HEK293 (cell line): ENCODE measurements around the gene MMP14.

Experiments used
- CTCF ChIA-PET: fragments of 350-600 bp; formaldehyde crosslinking; extraction: SDS; loops from one replicate; lab custom pipeline; 2021; ENCODE audit warnings: antibody characterized with exemption; lab: Yijun Ruan, JAX
- POLR2A ChIA-PET: fragments of 300-600 bp; formaldehyde crosslinking; extraction: SDS; loops from one replicate; lab custom pipeline; 2020; ENCODE audit warnings: antibody characterized with exemption, inconsistent platforms; lab: Yijun Ruan, JAX
- H3K27ac ChIP-seq: fragments of 200-500 bp; sonication (Bioruptor generic); 2 replicates; pipeline ENCODE4 v1.5.1; 2014; ENCODE audit warnings: low read depth, low read length, control low read depth, inconsistent platforms; ENCODE audit errors: extremely low read depth
- H3K36me3 ChIP-seq, 2 experiments: fragments of 200-500 bp in 1 of 2; sonication (Bioruptor generic) in 1 of 2; 1 replicate in 1 of 2; 2 replicates in 1 of 2; pipeline ENCODE4 v1.5.1; 2014 to 2017; ENCODE audit warnings: inconsistent platforms in 2 of 2, low read length in 2 of 2; ENCODE audit not compliant: control insufficient read depth in 2 of 2, insufficient read depth in 1 of 2
- H3K4me1 ChIP-seq: fragments of 200-500 bp; sonication (Bioruptor generic); 2 replicates; pipeline ENCODE4 v1.5.1; 2014; ENCODE audit warnings: mild to moderate bottlenecking, low read length, inconsistent platforms; ENCODE audit not compliant: control insufficient read depth, insufficient read depth
- H3K4me3 ChIP-seq: 2 replicates; pipeline ENCODE4 v1.5.1; 2011; ENCODE audit warnings: low read depth, mild to moderate bottlenecking, control low read depth, low read length, moderate library complexity
- H3K9me3 ChIP-seq: fragments of 200-500 bp; sonication (Bioruptor generic); 2 replicates; pipeline ENCODE4 v1.5.1; 2014; ENCODE audit warnings: low read depth, low read length, inconsistent platforms; ENCODE audit not compliant: control insufficient read depth, insufficient read depth
- HOXC10 ChIP-seq: sonication (generic); formaldehyde crosslinking; IDR thresholded peaks from 2 replicates; pipeline ENCODE4 v1.8.1; 2023; ENCODE audit warnings: mild to moderate bottlenecking, missing genetic modification reagents
- PRDM6 ChIP-seq: fragments of 450-650 bp; formaldehyde crosslinking; IDR thresholded peaks from 2 replicates; pipeline ENCODE4 v1.5.1; 2017; ENCODE audit warnings: missing biosample characterization, missing genetic modification characterization
- WT1 ChIP-seq: fragments of 450-650 bp; formaldehyde crosslinking; IDR thresholded peaks from 2 replicates; pipeline ENCODE4 v1.5.1; 2016; ENCODE audit warnings: missing biosample characterization, missing genetic modification characterization
- YY2 ChIP-seq: fragments of 450-650 bp; formaldehyde crosslinking; IDR thresholded peaks from 2 replicates; pipeline ENCODE4 v1.5.1; 2016; ENCODE audit warnings: missing biosample characterization, missing genetic modification characterization
- ZBTB49 ChIP-seq: fragments of 450-650 bp; formaldehyde crosslinking; IDR thresholded peaks from 2 replicates; pipeline ENCODE4 v1.5.1; 2016; ENCODE audit warnings: missing biosample characterization, missing genetic modification characterization, low read depth
- ZBTB8A ChIP-seq: fragments of 450-650 bp; formaldehyde crosslinking; IDR thresholded peaks from 2 replicates; pipeline ENCODE4 v1.5.1; 2016; ENCODE audit warnings: missing biosample characterization, missing genetic modification characterization
- ZEB2 ChIP-seq: fragments of 450-650 bp; formaldehyde crosslinking; IDR thresholded peaks from 2 replicates; pipeline ENCODE4 v1.5.1; 2016; ENCODE audit warnings: missing biosample characterization, missing genetic modification characterization
- ZNF133 ChIP-seq: fragments of 450-650 bp; formaldehyde crosslinking; IDR thresholded peaks from 2 replicates; pipeline ENCODE4 v1.5.1; 2016; ENCODE audit warnings: missing biosample characterization, missing genetic modification characterization
- ZNF138 ChIP-seq: fragments of 450-650 bp; formaldehyde crosslinking; IDR thresholded peaks from 2 replicates; pipeline ENCODE4 v1.5.1; 2016; ENCODE audit warnings: missing biosample characterization, missing genetic modification characterization, borderline replicate concordance
- ZNF26 ChIP-seq: fragments of 450-650 bp; formaldehyde crosslinking; IDR thresholded peaks from 2 replicates; pipeline ENCODE4 v1.5.1; 2016; ENCODE audit warnings: missing biosample characterization, missing genetic modification characterization
- ZNF341 ChIP-seq: fragments of 450-650 bp; formaldehyde crosslinking; IDR thresholded peaks from 2 replicates; pipeline ENCODE4; 2016; ENCODE audit warnings: low read depth, missing biosample characterization, missing genetic modification characterization
- ZNF350 ChIP-seq: fragments of 450-650 bp; formaldehyde crosslinking; IDR thresholded peaks from 2 replicates; pipeline ENCODE4 v1.5.0; 2017; ENCODE audit warnings: missing biosample characterization, mild to moderate bottlenecking, missing genetic modification characterization
- ZNF394 ChIP-seq: fragments of 450-650 bp; formaldehyde crosslinking; IDR thresholded peaks from 2 replicates; pipeline ENCODE4 v1.5.1; 2016; ENCODE audit warnings: missing biosample characterization, missing genetic modification characterization, mild to moderate bottlenecking, moderate library complexity, borderline replicate concordance
- ZNF645 ChIP-seq: fragments of 450-650 bp; formaldehyde crosslinking; IDR thresholded peaks from 2 replicates; pipeline ENCODE4; 2016; ENCODE audit warnings: missing biosample characterization, missing genetic modification characterization
- ZSCAN18 ChIP-seq: fragments of 450-650 bp; formaldehyde crosslinking; IDR thresholded peaks from 2 replicates; pipeline ENCODE4 v1.5.1; 2016; ENCODE audit warnings: missing biosample characterization, missing genetic modification characterization
- ZSCAN5A ChIP-seq: fragments of 450-650 bp; formaldehyde crosslinking; IDR thresholded peaks from 2 replicates; pipeline ENCODE4 v1.5.1; 2016; ENCODE audit warnings: missing biosample characterization, missing genetic modification characterization

The MMP14 gene

GRCh38 chr14:22830443-22831010 lies 5.9 kb upstream of the MMP14 start:
- peaks cover 30 to 39% of the 10 kb centered on the region in 2 experiments; a peak in 2 of 3 replicates for H3K36me3 ChIP-seq
- no peak for TF ChIP-seq ZNF138 (tag by site-specific recombination)
- peak; percentile 79; the same call in 1 of the 2 replicates for TF ChIP-seq ZNF394 (tag by site-specific recombination)
- no peak for TF ChIP-seq YY2
- CTCF ChIA-PET = interaction anchor here (0.6 to 2.8 kb wide), 8 partner anchors 19 to 274 kb away, joined by 3 to 24 read pairs (median 4); no protein-coding TSS in a partner anchor
- POLR2A ChIA-PET = interaction anchor here (0.6 to 1.1 kb wide), 4 partner anchors 8 to 84 kb away, joined by 3 to 5 read pairs (median 4); no protein-coding TSS in a partner anchor
- H3K27ac ChIP-seq = peak overlapping the region; percentile 37; the same call in 1 of the 2 replicates
- peaks cover 4% of the 10 kb centered on the region; the same call in 1 of the 2 replicates for H3K4me1 ChIP-seq
- no peaks in the 10 kb centered on the region for H3K9me3 ChIP-seq
- peak overlapping the region; percentile 97 for H3K4me3 ChIP-seq

GRCh38 chr14:22835505-22835904 lies 880 bp upstream of the MMP14 start:
- H3K36me3 ChIP-seq = peaks cover 30 to 39% of the 10 kb centered on the region in 2 experiments; a peak in 2 of 3 replicates
- H3K4me3 ChIP-seq = no peak overlapping the region
- no peaks in the 10 kb centered on the region for H3K9me3 ChIP-seq
- ChIA-PET POLR2A (no interaction called here), CTCF (interaction anchor here (3.9 kb wide), 1 partner anchor 18 kb away, joined by 21 read pairs; no protein-coding TSS in a partner anchor)
- H3K4me1 ChIP-seq = peaks cover 3% of the 10 kb centered on the region; the same call in 1 of the 2 replicates
- H3K27ac ChIP-seq = peak overlapping the region; percentile 24
- no peak for TF ChIP-seq WT1 (tag by site-specific recombination)
- TF ChIP-seq HOXC10 = no peak
- TF ChIP-seq ZNF133 (tag by site-specific recombination) = no peak
- TF ChIP-seq ZSCAN18 = no peak
- TF ChIP-seq ZNF341 (tag by site-specific recombination) = no peak
- no peak for TF ChIP-seq ZEB2 (tag by site-specific recombination)
- no peak for TF ChIP-seq ZNF26 (tag by site-specific recombination)
- TF ChIP-seq PRDM6 (tag by site-specific recombination) = no peak
- no peak for TF ChIP-seq ZSCAN5A (tag by site-specific recombination)
- TF ChIP-seq ZNF350 (tag by site-specific recombination) = no peak
- TF ChIP-seq ZBTB8A = no peak
- TF ChIP-seq ZNF645 = no peak
- TF ChIP-seq ZBTB49 (tag by site-specific recombination) = no peak
- TF ChIP-seq, all 188 proteins: peak for 0
